ENCODE measurements around the gene KIF14.
"Not testable (repeated sequence)": the region's sequence is repeated elsewhere in the genome, so short reads cannot be mapped to it uniquely, and the experiment has no call there.

The KIF14 gene

DNA sequence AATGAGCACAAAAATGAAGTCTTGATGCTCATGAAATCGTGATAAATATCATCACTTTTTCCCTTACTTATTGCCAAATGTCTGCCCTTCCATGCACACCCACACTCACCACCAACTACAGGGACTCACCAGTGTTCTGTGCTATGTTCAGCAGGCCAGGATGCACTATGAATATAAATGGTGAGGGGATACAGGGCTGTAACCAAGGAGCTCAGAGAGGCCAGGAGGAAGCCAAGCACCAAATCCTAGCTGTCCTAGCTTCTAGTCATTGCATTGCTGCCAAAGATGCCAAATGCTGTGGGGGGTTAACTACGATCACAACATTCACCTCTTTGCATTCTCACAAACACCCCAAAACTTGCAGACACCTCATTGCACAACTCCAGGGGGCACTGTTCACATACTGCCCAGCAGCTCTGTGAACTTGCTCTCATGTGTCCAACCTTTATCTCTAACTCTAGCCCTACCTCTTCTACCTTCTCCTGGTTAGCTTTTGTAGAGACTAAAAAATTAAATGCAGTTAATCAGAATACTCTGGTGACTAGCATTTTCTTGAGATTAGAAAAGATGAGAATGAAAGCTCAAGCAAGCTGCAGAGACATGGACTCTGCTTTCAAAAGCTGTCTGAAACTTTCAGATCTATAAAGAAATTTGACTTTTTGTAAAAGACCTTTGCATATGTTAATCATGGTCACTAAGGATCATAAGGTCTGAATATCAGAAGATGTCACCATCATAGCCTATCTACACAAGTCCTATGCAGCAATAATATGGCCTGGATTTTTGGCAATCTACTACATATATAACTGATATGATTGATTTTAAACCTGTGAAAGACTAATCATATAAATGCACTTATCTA lies 13.9 kb upstream of the KIF14 start:
- no peak for DNase-seq

DNA sequence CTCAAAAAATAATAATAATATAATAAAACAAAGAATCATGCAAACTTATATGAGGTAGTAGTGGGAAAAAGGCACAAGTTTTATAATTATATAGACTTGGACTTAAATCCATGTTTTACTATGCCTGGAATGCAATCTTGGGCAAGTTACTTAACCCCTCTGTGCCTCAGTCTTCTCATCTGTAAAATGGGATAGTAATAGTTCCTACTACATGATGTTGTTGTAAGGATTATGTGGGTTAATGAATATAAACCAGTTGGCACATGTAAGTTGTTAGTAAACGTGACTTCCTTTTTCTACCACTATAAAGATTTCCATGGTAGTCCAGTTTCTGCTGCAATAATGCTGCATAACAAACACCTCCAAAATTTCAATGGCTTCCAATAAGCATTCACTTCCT lies 10.8 kb upstream of the KIF14 start:
- DNase-seq: no peak

DNA sequence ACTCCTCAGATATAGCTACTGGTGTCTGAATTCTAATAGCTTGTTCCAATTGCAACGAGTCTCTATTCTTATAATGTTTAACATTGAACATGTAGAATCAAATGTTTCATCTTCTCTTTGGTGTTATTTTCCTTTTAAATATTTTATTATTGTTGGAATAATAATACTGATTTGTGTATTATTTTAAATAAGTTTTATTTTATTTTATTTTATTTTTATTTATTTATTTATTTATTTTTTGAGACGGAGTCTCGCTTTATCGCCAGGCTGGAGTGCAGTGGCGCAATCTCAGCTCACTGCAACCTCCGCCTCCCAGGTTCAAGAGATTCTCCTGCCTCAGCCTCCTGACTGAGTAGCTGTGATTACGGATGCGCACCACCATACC lies 10.0 kb upstream of the KIF14 start:
- not testable (repeated sequence) for DNase-seq

DNA sequence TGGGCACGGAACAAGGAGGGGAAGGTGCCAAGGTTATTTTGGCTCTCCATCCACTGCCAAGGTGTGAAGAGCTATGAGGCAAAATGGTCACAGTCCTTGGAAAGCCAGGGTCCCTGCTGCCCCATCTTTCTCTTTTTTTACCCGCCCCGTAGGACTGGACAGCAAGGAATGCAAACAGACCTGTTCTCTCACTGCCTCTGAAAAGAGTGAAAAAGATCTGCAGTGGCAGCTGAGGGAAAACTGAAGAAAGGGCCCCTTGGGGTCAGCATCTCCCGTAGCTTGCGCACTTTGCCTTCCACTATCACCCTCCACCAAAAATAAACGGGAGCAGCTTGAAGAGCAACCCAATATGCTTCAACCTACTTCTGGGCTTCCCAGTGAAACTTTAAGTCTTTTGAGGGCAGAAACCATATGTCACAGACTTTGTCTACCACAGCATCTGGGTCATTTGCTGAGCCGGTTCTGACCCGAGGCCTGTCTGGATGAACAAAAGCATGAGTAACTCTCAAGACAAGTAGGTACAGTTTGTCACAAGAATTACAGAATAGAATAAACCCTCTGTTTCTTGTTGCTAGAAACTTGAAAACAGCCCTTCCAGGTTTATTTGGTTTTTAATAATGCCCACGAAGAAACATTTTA lies 9.4 kb upstream of the KIF14 start:
- no peak for DNase-seq

DNA sequence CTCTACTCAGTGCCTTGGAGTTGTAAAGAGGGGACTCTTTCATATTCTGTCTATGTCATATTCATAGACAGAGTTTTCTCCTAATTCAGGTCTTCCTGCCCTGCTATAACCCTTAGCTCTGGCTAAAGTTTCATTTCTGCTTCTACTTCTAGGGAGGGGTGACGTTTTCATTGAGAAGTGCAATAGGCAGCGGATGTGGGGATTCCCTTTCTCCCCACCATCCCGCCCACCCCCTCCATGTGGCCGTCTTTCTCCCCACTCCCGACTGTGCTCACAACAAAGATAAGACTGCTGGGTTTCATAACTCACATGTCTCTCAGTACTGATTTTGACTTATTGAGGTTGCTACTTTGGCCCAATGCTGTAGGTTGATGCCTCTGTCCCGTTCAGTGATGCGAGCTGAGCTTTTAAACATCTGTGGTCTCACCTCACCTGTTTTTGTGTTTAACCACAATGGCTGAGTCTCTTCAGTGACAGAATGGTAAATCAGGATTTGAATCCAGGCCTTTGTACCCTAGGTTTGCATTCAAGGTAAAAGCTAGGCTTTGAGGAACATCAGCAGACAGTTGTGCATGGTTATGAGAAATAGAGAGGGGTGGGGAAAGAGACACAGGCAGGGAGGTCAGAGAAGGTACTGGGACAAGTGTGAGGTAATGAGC lies 7.8 kb upstream of the KIF14 start:
- DNase-seq: peak; percentile 56

DNA sequence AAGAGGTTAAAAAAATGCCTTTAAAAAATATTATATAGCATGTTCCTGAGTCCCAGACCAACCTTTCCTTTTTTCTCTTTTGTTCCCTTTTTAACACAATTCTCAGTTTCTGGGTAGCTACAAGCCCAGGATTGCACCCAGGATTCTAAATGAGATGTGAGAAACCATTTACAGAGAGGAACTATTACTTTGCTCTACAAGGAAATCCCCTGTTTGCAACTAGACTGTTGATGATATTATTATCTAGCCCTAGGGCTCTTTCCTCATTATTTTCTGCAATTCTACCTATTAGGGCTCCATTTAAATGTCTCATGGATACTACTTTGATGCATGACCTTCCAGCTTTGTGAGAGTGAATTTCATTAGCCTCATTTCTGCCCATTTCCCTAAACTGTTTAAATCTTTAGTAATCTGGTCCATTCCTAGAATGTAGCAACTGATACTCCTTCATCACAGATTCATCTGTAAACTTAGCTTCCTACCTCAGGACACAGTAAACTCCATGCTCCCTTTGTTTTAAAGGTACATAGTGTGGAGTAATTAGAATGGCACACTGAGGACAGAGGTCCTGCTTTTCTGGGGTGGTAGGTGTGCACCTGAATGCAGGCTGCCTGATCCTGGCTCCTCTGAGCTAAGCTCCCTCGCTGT lies 7.1 kb upstream of the KIF14 start:
- DNase-seq: no peak

DNA sequence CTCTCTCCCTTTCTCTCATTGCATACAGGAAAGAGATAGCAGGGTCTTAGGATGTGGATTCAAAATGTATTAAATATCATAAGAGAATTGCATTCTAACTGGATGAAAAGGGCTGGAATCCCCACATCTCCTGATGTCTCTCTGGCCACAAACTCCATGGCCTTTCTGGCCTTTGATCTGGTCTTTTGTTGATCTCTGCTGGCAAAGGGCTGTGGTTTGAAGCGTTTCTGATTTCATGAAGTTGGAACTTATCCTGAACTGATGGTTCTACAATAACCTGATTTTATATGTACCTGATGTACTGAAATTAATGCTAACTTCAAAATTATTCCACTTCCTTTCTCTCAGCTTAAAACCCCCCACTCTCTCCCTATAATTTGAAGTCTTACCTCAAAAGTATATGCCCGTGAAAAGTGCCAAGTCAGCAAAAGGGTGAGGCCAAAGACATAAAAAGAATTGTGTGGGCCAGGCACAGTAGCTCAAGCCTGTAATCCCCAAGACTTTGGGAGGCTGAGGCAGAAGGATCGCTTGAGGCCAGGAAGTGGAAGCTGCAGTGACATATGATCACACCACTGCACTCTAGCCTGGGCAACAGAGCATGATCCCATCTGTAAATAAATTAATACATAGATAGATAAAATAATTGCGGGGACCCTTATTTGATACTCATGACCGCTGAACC lies 6.4 kb upstream of the KIF14 start:
- no peak for DNase-seq

DNA sequence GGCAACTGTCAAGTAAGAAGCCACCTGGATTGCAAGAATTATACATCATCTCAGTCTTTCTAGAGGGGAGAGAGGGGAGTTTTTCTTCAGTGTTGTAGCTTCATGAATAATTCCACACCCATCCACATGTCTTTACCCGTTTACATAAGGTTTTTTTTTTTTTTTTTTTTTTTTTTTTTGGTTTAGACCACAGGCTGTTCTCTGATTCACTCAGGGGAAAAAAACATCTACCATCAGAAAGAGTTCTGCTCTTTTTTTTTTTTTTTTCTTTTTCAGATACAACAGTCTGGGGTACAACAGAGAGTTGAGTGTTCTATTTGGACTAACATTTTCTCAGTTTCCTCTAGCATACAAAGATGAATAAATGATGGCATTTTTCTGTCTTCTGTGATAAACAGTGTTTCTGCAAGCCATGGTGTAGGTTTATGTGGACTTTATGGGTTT lies 4.9 kb upstream of the KIF14 start:
- DNase-seq: no peak

DNA sequence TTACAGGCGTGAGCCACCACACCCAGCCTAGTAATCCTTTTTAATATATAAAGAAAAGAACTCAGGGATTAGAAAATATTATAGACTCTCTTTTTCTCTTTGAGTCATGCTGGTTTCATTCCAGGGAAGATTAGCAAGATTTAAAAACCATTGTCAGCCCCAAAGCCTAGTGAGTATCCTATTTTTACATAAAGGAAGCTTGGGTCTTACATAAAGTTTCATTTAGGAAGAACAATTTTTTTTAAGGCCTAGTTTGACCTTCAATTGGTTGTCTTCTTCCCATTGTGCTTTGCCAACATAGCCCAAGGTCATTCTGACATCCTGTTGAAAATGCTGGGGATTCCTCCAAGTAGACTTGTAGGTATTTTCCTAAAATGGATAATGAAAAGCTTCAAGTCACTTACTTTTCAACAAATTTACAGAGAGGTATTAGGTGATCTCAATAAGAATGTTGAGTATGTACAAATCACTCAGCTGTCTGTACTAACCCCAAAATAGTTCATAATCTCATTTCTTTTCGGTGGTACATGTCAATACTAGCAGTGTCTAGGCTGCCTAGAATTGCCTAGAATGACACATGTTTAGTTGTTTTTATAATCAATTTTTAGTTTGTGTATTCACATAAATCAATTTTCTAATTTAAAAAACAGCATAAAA lies 4.3 kb upstream of the KIF14 start:
- DNase-seq: no peak

DNA sequence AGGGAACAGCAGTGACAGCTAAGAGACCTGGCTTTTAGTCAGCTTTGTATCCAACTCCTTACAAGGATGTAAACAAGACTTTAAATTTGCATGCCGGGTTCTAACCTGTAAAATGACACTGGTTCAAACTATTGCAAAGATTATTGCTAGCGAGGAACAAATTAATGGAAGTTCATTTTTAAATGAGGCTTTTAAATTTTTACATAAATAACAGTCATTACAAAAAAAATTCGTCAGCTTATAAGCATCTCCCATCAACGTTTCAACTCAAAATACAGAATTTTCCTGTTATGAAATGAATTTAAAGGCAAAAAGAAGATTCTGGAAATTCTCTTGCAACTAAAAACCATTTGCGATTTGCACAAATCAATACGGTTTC lies 668 bp downstream of the KIF14 start:
- no peak for DNase-seq

DNA sequence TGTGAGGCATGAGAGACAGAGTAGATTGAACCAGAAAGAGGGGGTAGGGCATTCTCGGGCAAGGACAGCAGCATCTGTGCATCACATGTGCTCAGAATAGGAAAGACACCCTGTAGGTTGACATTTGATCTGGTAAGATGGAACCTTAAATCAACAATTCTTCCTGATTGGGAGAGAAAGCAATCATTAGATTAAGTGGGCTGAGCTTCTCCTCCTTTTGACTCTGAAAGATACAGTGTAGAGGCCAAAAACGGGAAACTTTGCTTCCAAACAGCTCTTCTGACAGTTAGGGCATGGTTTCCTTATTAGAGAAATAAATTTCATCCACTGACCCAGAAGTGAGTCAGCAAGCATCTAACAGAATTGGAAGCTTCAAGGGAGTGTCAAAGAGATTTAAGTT lies 9.7 kb downstream of the KIF14 start:
- DNase-seq: no peak

DNA sequence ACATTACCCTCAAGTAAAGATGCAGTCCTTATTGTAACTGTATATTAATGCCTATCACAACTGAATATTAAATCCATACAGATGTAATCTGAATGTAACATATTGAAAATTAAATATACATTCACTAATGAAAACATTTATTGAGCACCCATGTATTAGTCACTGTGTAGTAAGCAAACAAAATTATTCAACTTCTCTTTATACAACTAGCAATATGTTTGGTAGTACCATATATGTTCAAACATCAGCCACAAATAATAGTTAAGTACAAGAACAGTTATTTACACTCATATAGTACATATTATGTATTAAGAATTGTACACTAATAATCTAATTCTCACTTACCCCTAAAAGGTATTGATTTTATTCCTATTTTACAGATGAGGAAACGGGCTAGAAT lies 17.9 kb downstream of the KIF14 start:
- no peak for DNase-seq

DNA sequence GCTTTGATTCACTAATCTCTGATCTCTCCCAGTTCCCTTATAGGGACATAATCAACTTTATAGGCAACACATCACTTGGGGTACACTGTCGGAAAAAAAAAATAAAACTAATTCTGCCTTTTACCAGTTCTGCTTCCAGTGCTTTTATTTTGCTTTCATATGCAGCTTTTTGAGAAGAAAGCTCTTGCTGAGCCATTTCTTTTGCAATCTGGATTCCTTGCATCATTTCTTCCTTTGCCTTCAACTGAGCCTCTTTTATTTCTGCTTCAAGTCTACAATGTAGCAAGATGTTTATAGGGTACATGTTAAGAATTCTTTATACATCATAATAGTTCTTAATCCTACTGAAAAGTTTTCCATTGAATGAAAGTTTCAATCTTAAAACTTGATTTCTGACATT lies 30.6 kb downstream of the KIF14 start:
- no peak for DNase-seq

DNA sequence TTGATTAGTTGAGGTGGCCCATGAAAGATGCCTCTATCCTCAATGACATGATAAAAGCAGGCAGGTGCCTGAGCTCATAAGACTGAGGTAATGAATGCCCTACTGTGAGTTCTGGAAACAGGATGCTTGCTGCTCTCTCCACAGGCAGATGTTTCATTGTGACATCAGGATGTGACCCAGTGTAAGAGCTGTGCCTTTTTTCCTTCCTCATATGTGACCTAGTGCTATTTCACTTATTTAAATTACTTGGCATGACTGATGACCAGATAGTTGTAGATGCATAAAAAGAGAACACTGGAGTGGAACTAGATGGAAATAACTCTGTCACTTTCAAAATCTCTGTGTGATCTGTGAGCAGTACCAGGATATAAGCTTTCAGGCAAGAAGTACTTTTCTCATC lies 31.9 kb downstream of the KIF14 start:
- peak; percentile 2 for DNase-seq

DNA sequence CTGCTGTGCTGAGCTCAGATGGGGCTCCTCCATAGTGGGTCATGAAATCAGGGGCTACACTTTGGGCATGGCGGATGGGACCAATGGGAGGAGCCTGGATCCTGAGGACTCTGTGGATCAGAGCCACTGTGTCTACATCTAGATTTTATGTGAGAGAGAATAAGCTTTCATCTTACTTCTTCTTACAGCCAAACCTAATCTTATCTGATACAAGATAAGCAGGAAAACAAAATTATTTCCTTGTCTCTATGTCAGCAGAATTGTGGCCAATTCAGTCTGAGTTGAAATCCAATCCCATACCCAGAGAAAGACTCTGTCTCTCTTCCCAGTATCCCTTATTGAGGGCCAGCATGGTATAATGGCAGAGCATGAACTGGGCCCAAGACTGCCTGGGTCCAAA lies 56.2 kb downstream of the KIF14 start:
- no peak for DNase-seq

DNA sequence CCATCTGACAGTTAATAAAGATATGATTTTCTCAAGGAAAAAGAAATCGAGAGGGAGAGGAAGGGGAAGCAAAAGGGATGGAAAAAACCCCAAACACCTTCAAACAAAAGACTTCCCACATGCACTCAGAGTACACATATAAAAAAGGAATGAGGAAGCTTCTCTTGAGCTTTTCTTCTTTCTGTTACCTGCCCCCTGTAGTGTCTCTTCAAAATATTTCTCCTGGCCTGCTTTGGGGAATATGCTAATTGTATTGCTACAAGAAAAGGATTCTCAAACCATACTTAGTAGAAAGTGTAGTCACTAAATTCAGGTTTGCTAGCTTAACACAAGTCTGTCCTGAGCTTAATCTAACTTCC lies 58.7 kb downstream of the KIF14 start:
- no peak for DNase-seq

DNA sequence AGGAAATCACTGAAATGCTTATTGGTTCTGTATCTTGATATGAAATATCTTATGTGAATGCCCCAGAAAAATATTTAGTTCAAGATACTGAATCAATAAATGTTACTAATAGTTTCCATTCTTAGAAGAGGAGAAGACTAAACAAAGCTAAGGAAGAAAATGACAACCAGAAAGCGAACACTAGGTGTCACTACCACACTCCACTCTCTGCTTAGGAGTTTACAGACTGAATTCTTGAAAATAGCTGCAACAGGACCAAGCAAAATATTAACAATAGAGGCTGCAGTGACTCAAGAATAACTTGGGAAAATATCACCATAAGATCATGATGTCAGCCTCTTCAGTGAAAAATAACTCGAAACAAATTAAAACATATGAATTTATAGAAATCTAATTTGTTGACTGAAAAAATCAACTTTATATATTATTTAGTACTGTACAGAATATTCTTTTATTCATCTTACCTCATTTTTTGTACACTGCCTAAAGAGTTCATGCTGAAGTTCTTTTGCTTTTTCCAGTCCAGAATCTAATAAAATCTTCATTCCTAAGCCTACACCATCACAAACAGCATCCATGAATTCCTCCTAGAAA lies 61.6 kb downstream of the KIF14 start:
- peak; percentile 36 for DNase-seq

DNA sequence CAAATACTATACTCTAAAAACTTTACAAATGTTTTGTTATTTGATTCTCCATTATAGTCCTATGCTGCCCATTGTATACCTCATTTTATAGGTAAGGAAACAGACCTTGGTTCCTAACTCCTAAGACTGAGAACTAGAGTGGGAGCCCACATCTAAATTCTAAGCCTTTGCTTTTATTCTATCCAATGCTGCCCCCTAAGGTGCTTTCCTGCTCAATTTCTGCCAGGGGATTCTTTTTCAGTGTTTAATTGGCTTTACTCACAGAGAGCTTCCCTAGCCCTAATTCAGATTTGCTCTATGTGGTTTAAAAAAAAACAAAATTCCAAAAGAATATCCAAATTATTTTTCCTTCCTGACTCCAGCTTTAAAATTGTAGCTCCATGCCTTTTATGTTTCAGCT lies 64.5 kb downstream of the KIF14 start:
- DNase-seq: no peak

DNA sequence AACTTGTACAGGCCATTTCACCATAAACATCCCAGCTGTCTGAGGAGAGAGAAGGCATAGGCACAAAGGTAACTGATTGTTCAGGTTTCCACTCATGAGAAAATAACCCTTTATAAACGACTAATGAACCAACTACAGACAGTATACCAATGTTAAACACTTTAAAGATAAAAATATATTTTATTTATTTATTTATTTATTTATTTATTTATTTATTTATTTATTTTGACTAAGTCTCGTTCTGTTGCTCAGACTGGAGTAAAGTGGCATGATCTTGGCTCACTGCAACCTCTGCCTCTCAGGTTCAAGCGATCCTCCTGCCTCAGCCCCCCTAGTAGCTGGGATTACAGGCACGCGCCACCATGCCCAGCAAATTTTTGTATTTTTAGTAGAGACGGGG lies 67.8 kb downstream of the KIF14 start:
- not testable (repeated sequence) for DNase-seq

DNA sequence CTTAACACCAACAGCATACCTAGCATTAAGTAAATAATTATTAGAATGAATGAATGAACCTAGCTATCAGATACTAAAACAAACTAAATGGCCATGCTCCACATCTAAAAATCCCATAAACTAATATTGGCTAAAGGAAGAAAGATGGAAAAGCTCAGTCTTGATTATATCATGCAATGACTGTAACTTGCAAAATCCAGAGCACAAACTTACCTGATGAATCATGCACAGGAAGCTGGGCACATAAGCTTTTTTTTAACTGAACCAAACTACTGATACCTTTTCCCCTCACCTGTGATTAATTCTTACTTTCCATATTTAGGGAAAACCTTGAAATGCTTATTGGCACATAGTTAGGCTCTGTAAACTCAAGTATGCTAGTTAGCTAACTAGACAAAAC lies 70.2 kb downstream of the KIF14 start:
- no peak for DNase-seq

DNA sequence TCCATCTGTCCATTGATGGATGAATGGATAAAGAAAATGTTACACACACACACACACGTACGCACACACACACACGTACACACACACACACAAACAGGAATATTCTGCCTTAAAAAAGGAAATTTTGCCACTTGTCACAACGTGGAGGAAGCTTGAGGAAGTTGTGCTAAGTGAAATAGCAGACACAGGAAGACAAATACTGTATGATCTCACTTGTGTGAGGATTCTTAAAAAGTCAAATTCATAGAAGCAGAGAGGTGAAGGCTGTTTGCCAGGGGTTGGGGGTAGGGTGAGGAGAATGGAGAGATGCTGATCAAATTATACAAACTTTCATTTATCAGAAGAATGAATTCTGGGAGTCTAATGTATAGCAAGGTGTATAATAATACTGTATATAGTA lies 73.2 kb downstream of the KIF14 start:
- no peak for DNase-seq

DNA sequence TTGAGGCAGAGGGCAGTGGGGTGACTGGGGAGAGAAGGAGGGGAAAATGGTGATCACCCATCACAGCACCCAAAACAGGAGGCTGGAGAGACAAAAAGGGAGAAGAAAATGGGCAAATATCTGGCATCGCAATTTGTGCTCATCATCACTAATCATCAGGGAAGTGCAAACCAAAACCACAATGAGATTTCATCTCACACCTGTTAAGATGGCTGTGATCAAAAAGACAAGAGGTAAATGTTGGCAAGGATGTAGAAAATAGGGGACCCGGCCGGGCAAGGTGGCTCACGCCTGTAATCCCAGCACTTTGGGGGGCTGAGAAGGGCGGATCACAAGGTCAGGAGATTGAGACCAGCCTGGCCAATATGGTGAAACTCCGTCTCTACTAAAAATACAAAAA lies 74.0 kb downstream of the KIF14 start:
- no peak for DNase-seq

Data from CD4-positive, alpha-beta T cell treated with Interleukin-12 subunit alpha and Interleukin-12 subunit beta, for 1 hour (primary cell).